GM18517 (cell line): ENCODE data around the gene PRXL2B.

Experiments
- ATAC-seq: cut with Tn5 transposase; IDR thresholded peaks from one replicate; pipeline ENCODE4 v1.9.1; 2021; ENCODE audit warnings: mild to moderate bottlenecking, moderate library complexity; ENCODE audit not compliant: unreplicated experiment

The PRXL2B gene

DNA sequence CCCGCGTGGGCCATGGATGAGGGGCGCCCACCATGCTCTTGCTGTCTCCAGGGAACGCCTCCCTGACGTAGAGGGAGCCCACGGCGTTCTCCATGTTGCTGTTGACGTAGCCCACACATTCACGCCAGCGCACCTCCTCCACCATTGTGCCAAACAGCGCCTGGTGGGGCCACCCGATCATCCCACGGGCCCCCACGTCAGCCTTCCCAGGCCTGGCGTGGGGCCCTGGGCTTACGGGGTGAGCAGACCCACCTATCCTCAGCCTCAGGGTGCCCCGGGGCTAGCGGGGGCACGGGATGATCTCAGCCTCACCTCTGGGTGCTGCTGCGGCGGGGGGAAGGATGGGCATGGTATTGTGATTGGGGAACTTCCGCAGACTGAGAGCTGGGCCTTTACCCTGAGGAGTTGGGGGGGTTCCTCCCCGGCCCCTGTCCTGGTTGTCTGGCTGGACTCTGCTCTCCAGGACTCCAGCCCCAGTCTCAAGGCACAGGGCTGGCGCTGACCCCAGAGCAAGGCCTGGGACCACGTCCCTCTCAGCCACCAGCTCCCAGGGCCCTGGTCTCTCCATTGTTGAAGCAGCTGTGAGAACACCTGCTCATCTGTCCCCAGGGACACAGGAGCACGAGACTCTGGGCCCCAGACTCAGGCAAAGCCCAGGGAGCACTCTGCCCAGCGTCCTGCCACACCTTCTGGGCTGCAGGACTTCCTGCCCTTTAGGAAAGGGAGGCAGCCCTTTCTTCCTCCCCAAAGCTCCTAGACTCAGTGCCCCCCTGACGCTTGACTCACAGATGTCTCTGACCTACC, 10.2 kb downstream of the PRXL2B start:
- ATAC-seq = no peak

DNA sequence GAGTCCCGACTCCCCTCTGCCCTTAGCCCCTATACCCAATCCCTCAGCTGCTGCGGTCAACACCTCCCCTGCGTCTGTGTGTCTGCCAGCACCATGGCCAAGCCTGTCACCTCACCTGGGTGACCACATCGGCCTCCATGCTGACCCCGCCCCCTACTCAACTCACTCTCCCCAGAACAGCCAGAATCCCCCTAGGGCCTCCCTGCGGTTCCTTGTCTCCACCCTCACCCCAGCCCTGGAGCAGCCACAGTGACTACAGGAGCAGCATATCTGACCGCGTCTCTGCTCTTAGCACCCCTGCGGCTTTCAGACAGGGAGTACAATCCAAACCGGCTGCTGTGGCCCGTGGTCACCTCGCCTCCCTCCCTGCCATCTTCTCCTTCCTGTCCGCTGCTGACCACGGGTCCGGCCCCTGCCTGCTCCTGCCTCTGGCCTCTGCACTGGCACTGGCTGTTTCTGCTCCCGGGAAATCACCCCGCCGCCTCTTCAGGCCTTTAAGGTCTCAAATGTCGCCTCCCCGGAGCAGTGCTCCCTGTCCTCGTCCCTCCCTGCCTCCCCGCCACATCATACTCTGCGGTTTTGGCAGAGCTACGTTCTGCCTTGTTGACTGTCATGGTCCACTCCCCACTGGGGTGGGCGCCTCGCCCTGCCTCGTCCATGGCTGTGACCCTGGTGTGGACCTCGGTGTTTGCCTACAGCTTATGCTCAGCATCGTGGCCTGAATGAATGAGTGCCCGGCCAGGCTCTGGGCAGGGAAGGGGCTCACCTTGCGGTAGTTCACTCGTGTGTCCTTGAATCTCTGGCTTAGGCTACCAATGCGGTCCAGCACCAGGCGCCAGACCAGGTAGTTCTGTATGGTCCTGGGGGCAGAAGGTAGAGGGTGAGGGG, 11.1 kb downstream of the PRXL2B start:
- no peak for ATAC-seq

DNA sequence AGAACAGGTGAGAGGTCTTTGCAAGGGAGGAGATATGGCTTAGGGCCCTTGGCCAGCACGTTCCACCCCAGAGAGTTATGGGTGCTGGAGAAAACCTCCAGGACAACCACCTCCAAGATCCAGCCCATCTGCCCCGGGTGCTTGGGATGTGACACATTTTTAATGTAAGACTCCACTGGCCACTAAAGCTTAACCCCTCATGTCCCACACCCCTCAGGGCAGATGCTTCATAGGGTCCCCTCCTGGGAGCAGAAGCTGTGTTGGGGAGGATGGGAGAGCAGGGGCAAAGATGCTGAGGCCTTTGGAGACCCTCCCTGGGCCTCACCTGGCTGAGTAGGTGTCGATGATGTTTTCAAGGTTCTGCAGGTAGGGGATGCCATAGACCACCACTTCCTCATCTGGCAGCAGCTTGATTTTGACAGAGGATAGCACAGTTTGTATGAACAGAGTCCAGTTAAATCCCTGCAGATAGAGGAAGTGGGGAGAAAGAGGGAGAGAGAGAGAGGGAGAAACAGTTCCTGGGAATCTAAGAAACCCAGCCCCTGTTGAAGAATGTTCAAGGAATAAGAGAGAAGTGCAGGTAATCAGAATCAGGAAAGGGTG, 11.9 kb downstream of the PRXL2B start:
- no peak for ATAC-seq

DNA sequence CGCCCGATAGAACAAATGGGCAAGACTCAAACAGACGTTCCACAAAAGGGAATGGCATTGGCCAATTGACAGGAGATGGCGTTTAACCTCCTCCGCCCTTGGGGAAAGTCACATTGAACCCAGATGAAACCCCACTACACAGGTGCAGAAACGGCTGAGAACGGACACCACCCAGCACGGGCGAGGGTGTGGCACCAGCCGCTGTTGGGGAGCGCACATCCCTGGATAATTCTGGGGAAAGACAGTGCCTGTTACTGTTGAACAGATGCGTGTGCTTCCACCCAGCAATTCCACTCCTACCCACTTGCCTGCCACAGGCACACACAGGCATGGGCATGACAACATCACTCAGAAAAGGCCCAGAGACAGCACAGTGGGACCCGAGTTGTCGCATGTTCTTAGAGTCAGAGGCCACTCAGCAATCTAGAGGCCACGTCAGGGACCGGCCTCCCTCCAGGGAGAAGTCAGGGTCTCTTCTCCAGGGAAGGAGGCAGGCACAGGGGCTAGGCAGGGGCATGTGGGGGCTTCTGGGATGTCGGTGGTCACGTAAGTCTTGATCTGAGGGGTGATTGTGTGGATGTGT, 15.2 kb downstream of the PRXL2B start:
- no peak for ATAC-seq

DNA sequence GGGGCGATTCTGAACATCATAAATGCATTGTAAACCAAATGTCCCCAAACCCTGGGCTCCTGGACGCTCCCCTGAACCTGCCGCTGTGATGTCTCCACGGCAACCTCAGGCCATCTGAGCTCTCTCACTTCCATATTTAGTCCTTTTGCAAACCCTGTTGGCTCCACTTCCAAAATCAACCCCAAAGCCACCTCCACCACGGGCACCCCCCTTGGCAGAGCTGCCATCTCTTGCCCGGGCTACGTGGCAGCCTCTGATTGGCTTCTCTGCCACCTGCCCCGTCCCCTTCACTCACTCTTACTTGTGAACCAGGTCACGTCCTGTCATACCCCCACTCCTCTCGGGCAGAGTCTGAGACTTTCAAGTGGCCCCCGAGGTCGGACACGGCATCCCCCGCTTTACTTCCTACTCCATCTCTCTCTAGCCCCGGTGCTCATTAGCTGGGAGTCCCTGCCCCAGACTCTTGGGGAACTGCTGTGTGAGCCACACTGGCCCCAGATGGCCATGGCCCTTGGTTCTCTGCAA, 15.8 kb downstream of the PRXL2B start:
- ATAC-seq = no peak

DNA sequence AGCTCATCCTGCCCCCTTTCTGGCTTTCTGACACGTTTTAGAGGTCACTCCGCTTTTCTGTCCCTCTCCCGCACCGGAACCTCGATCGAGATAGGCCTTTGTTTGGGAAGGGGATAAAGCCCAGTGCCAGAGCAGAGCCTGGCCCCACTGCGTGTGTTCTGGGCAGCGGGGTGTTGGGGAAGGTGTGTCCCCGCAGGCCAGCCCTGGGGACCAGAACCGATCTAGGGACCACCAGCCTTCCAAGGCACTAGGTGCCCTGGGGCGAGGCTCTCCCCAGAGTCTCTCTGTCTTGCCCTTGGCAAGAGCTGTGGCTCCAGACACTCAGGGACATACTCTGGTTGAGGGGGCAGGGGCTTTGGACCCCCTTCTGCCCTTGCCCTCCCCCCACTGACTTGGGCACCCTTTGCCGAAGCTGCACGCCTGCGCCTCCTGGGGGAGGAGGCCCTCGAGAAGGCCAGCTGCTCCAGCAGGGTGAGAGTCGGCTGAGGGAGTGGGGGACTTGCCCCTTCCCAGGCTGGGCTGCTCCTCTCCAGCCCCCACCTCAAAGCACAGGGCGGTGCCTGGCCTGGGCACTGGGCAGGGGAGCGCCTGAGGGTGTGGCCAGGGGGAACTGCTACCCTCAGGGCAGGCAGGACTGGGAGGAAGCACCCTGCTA, 16.4 kb downstream of the PRXL2B start:
- no peak for ATAC-seq

- ATAC-seq = no peak
Measured at GRCh38 chr1:2603521-2604155, 17.1 kb downstream of the PRXL2B start.

- ATAC-seq = no peak
Measured at GRCh38 chr1:2604156-2604843, 17.7 kb downstream of the PRXL2B start.

- ATAC-seq = no peak
Measured at GRCh38 chr1:2604844-2605508, 18.4 kb downstream of the PRXL2B start.

- no peak for ATAC-seq
Measured at GRCh38 chr1:2605509-2606395, 19.2 kb downstream of the PRXL2B start.

GRCh38 chr1:2606396-2606880, 19.9 kb downstream of the PRXL2B start:
- ATAC-seq = no peak

DNA sequence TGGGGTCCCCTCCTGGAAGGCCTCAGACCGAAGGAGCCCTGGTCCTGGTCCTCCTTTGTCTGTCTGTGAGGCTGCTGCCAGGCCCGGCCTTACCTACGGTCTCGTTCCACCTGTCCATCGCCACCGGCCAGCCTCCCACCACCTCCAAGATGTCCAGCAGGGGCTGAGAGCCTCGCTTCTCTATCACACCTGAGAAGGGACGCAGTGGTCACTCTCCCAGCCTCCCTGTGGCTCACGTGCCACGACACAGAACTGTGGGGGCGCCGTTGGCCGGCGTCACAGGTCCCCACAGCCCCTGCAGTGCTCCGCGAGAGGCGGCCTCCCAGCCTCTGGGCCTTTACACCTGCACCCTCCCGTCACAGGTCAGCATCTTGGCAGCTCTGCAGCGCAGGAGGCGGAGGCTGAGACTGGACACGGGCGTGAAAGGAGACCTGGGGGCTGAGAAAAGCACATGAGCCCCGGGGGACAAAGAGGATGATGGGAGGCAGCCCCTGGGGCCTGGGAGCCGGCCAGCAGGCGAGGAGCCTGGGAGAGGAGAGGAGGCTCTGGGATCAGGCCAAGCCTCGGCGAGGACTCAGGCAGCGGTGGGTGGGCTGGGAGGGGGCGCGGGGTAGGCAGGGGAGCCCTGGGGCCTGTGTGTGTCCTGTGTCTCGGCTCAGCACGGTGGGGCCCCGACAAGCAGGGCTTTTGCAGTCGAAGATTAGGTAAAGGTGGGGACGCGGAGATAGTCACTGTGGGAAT, 20.5 kb downstream of the PRXL2B start:
- no peak for ATAC-seq

GRCh38 chr1:2607641-2608091, 21.1 kb downstream of the PRXL2B start:
- no peak for ATAC-seq

GRCh38 chr1:2609319-2610035, 22.9 kb downstream of the PRXL2B start:
- ATAC-seq = no peak

- ATAC-seq = no peak
Measured at GRCh38 chr1:2610036-2610959, 23.7 kb downstream of the PRXL2B start.
